HFF-Myc (cell line): ENCODE measurements around the gene UBR1.

Experiments
- DNase-seq: peaks from one replicate; pipeline ENCODE4 v3.0.0-alpha.2; 2011; ENCODE audit warnings: low read depth; ENCODE audit errors: extremely low read depth
- H3K4me3 ChIP-seq: replicated peaks from 2 replicates; pipeline ENCODE4 v1.5.1; 2011; ENCODE audit warnings: low read depth, mild to moderate bottlenecking, control low read depth, low read length
- CTCF ChIP-seq: IDR thresholded peaks from 2 replicates; pipeline ENCODE4 v1.5.1; 2012; ENCODE audit warnings: mild to moderate bottlenecking, low read depth, low read length, control low read depth; ENCODE audit errors: missing control alignments

The UBR1 gene

GRCh38 chr15:43127752-43128151 lies 21.9 kb upstream of the UBR1 start:
- H3K4me3 ChIP-seq, result no peak overlapping the region
- TF ChIP-seq CTCF, result no peak
- no peak for DNase-seq

- no peak for TF ChIP-seq CTCF
- H3K4me3 ChIP-seq, result no peak overlapping the region
- DNase-seq, result no peak
Measured at GRCh38 chr15:43126356-43126755, 20.5 kb upstream of the UBR1 start.

DNA sequence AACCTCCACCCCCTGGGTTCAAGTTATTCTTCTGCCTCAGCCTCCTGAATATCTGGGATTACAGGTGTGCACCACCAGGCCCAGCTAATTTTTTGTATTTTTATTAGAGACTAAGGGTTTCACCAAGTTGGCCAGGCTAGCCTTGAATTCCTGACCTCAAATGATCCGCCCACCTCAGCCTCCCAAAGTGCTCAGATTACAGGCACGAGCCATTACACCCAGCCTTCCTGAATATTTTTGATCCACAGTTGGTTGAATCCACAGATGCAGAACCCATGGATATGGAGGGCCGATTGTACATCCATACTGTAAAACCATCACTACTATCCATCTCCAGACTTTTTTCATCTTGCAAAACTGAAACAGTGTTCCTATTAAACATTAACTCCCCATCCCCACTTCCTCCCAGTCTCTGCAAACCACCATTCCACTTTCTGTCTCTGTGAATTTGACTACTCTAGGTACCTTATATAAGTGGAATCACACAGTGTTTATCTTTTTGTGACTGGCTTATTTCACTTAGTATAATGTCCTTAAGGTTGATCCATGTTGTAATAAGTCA lies 19.3 kb upstream of the UBR1 start:
- no peak for TF ChIP-seq CTCF
- DNase-seq, result no peak
- H3K4me3 ChIP-seq, result no peak overlapping the region

DNA sequence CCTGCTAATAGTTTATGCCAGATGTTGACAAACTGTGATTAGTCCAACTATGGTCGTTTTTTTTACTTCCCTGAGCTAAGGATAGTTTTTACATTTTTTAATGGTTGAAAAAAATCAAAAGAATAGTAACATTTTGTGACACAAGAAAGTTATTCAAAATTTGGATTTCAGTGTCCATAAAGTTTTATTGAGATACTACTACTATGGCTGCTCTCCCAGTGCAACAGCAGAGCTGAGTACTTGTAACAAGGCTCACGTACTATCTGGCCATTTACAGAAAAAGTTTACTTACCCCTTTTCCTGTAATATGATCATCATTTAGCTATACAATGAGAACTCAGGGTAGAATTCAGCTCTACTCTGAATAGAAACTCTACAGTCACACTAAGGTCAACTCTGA lies 16.0 kb upstream of the UBR1 start:
- DNase-seq, result no peak
- no peak for TF ChIP-seq CTCF
- H3K4me3 ChIP-seq, result no peak overlapping the region

- TF ChIP-seq CTCF, result no peak
- no peak overlapping the region for H3K4me3 ChIP-seq
- no peak for DNase-seq
Measured at GRCh38 chr15:43118829-43119228, 13.0 kb upstream of the UBR1 start.

- DNase-seq, result no peak
- TF ChIP-seq CTCF, result no peak
- H3K4me3 ChIP-seq, result no peak overlapping the region
Measured at GRCh38 chr15:43118286-43118685, 12.4 kb upstream of the UBR1 start.

DNA sequence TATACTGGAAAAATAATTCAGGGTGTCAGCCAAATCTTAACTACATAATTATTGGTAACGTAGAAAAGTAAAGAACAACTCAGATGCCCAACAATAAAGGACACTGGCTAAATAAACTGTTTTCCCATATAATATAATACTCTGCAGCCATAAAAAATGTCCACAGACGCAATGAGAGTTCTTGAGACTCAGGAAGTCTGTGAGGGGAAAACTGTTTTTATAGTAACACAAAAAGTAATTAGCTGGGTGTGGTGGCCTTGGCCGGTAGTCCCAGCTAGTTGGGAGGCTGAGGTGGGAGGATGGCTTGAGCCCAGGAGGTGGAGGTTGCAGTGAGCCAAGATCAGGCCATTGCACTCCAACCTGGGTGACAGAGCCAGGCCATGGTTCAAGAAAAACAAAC lies 5.5 kb upstream of the UBR1 start:
- DNase-seq, result no peak
- H3K4me3 ChIP-seq, result no peak overlapping the region
- no peak for TF ChIP-seq CTCF
